ENCODE data around the gene ST3GAL4. TPM values are rescaled to one million over a fixed set of nuclear protein-coding genes. Genes with fewer than 3 reads are reported as not detected.

Gene ST3GAL4
- total RNA-seq, 1 donor from 2014 or later, result 0.71 TPM

- DNase-seq (no peak), ATAC-seq (ENCODE audit: low read depth) (no peak)
- Mint-ChIP-seq H3K4me3 (no peak overlapping the region), H3K27me3 (peaks cover 6% of the 10 kb centered on the region), H3K27ac (no peak overlapping the region), H3K36me3 (ENCODE audit: low read depth) (no peaks in the 10 kb centered on the region), H3K9me3 (no peaks in the 10 kb centered on the region), H3K4me1 (no peaks in the 10 kb centered on the region)
- CTCF ChIA-PET, result no interaction called here
- TF ChIP-seq CTCF (IDR thresholded peaks at IDR 0.05), result no peak
- POLR2A ChIA-PET, result no interaction called here
- intact Hi-C loops (cut with micrococcal nuclease), result no loop called here
These were observed 102.3 kb downstream of the ST3GAL4 start for GRCh38 chr11:126457817-126458216.

GRCh38 chr11:126459691-126460281, 104.3 kb downstream of the ST3GAL4 start:
- Mint-ChIP-seq H3K27me3 (peaks cover 6% of the 10 kb centered on the region), H3K4me1 (peaks cover 6% of the 10 kb centered on the region), H3K27ac (no peak overlapping the region), H3K36me3 (ENCODE audit: low read depth) (no peaks in the 10 kb centered on the region), H3K4me3 (no peak overlapping the region), H3K9me3 (no peaks in the 10 kb centered on the region)
- ChIA-PET POLR2A (no interaction called here), CTCF (interaction anchor here (1.2 kb wide), 1 partner anchor 21 kb away, joined by 4 read pairs; no protein-coding TSS in a partner anchor)
- DNase-seq (no peak), ATAC-seq (ENCODE audit: low read depth) (no peak)
- TF ChIP-seq CTCF (IDR thresholded peaks at IDR 0.05), result no peak
- intact Hi-C loops (cut with micrococcal nuclease), result no loop called here

GRCh38 chr11:126460417-126461095, 105.1 kb downstream of the ST3GAL4 start:
- CTCF ChIA-PET, result no interaction called here
- H3K9me3 Mint-ChIP-seq, result no peaks in the 10 kb centered on the region
- intact Hi-C loops (cut with micrococcal nuclease), result no loop called here

GRCh38 chr11:126461096-126461440, 105.6 kb downstream of the ST3GAL4 start:
- ChIA-PET POLR2A (no interaction called here), CTCF (interaction anchor here (1.2 kb wide), 1 partner anchor 20 kb away, joined by 7 read pairs; no protein-coding TSS in a partner anchor)
- Mint-ChIP-seq H3K4me3 (no peak overlapping the region), H3K36me3 (ENCODE audit: low read depth) (no peaks in the 10 kb centered on the region), H3K27me3 (peaks cover 6% of the 10 kb centered on the region), H3K4me1 (peaks cover 19% of the 10 kb centered on the region), H3K27ac (no peak overlapping the region), H3K9me3 (no peaks in the 10 kb centered on the region)
- DNase-seq (no peak), ATAC-seq (ENCODE audit: low read depth) (no peak)
- intact Hi-C loops (cut with micrococcal nuclease), result no loop called here
- TF ChIP-seq CTCF (IDR thresholded peaks at IDR 0.05), result no peak

More at GRCh38 chr11:126460417-126461095, 105.1 kb downstream of the ST3GAL4 start:
- TF ChIP-seq CTCF (IDR thresholded peaks at IDR 0.05), result no peak
- POLR2A ChIA-PET, result no interaction called here
- H3K36me3 Mint-ChIP-seq (ENCODE audit: low read depth), result no peaks in the 10 kb centered on the region
- H3K27ac Mint-ChIP-seq, result no peak overlapping the region
- H3K27me3 Mint-ChIP-seq, result peaks cover 6% of the 10 kb centered on the region
- ATAC-seq (ENCODE audit: low read depth), result no peak
- H3K4me3 Mint-ChIP-seq, result no peak overlapping the region
- no peak for DNase-seq
- H3K4me1 Mint-ChIP-seq, result peaks cover 13% of the 10 kb centered on the region

- Mint-ChIP-seq H3K4me1 (peaks cover 27% of the 10 kb centered on the region), H3K9me3 (no peaks in the 10 kb centered on the region), H3K4me3 (no peak overlapping the region), H3K36me3 (ENCODE audit: low read depth) (no peaks in the 10 kb centered on the region), H3K27ac (no peak overlapping the region), H3K27me3 (peaks cover 6% of the 10 kb centered on the region)
- no peak for TF ChIP-seq CTCF (IDR thresholded peaks at IDR 0.05)
- intact Hi-C loops (cut with micrococcal nuclease), result no loop called here
- DNase-seq (no peak), ATAC-seq (ENCODE audit: low read depth) (no peak)
- ChIA-PET CTCF (interaction anchor here (1.2 kb wide), 1 partner anchor 19 kb away, joined by 7 read pairs; no protein-coding TSS in a partner anchor), POLR2A (no interaction called here)
These were observed 106.5 kb downstream of the ST3GAL4 start for GRCh38 chr11:126461996-126462395.

All from activated B cell treated with CpG ODN at 0.5 μM for 24 hours (primary cell).